Measurements from ENCODE around the gene SLC31A1.
A peak's percentile ranks its signal among the peaks of the same experiment; 100 is the strongest.
"Not testable (repeated sequence)": the region's sequence is repeated elsewhere in the genome, so short reads cannot be mapped to it uniquely, and the experiment has no call there.

The SLC31A1 gene

DNA sequence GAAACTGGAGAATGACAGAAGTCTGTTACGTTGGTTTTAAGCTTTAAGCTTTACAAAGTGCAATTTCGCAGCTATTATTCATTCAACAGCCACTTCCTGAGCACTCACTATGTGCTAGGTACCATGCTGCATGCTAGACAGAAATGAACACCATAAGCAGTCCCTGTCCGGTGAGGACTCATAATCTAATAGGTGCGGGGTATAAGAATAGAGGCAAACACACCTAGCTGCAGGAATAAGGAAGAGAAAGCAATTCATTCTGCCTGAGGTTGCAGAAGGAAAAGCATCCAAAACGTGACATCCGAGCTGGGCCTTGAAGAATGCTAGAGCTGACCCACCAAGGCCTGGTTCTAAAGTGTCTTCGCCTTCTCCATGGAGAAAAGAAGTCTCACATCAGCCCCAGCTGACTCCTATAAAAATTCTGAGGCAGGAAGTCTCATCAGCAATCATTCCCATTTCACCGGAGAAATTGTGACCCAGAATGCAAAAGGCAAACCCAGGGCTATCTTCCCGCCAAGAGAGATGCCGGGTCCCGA lies 809 bp upstream of the SLC31A1 start:
- TF ChIP-seq SUZ12 (IDR thresholded peaks at IDR 0.05; ENCODE audit: extremely low read depth, insufficient read depth, insufficient read length) (no peak), ZNF274 (IDR thresholded peaks at IDR 0.05; ENCODE audit: low read depth, low read length) (no peak), YY1 (IDR thresholded peaks at IDR 0.05; ENCODE audit: insufficient read depth, insufficient read length) (no peak)
- DNase-seq (ENCODE audit: low read depth, low spot score) = no peak
- Histone ChIP-seq H3K4me3 (ENCODE audit: insufficient read length, low read depth) (peak overlapping the region; percentile 85), H3K27me3 (ENCODE audit: insufficient read depth, insufficient read length) (no peaks in the 10 kb centered on the region), H3K9me3 (ENCODE audit: insufficient read depth, low read length) (no peaks in the 10 kb centered on the region), H3K9ac (ENCODE audit: insufficient read length, low read depth) (peak overlapping the region; percentile 93), H3K36me3 (ENCODE audit: insufficient read depth, insufficient read length, low read length) (peaks cover 22% of the 10 kb centered on the region), H3K4me1 (ENCODE audit: insufficient read depth, insufficient read length) (no peaks in the 10 kb centered on the region)

DNA sequence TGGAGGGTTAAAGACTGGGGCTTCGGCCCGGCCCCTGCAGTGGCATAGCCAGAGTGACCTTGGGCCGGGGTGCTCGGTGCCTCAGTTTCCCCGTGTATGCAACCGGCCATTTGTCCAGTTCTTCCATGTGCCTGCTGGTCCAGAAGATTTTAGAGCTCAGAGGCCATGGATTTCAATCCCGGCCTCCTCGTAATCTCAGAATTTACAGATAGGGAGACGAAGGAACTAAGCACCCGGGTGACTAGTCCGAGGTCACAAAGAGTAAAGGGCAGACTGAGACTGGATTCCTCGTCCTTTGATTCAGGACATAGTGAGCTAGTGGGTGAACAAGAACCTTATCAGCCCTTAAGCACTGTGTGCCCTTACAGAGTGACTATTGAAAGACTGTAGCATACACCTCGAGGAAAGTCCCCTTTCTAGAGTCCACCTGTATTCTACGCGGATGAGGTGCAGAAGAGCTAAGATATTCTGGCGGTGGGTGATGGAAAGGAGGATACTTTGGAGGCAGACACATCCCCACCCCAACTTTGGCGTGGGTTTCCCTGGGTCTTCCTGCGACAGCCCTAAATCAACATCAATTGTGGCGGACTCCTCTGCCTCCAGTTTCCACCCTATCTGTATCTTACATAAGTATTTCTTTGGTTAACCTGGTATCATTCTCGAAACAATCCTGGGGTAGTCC lies 597 bp downstream of the SLC31A1 start:
- Histone ChIP-seq H3K4me1 (ENCODE audit: insufficient read depth, insufficient read length) (no peaks in the 10 kb centered on the region), H3K9ac (ENCODE audit: insufficient read length, low read depth) (peak overlapping the region; percentile 90), H3K27me3 (ENCODE audit: insufficient read depth, insufficient read length) (no peaks in the 10 kb centered on the region), H3K9me3 (ENCODE audit: insufficient read depth, low read length) (no peaks in the 10 kb centered on the region), H3K4me3 (ENCODE audit: insufficient read length, low read depth) (peak overlapping the region; percentile 85), H3K36me3 (ENCODE audit: insufficient read depth, insufficient read length, low read length) (peaks cover 22% of the 10 kb centered on the region)
- TF ChIP-seq ZNF274 (IDR thresholded peaks at IDR 0.05; ENCODE audit: low read depth, low read length) (no peak), SUZ12 (IDR thresholded peaks at IDR 0.05; ENCODE audit: extremely low read depth, insufficient read depth, insufficient read length) (no peak), YY1 (IDR thresholded peaks at IDR 0.05; ENCODE audit: insufficient read depth, insufficient read length) (no peak)
- no peak for DNase-seq (ENCODE audit: low read depth, low spot score)

DNA sequence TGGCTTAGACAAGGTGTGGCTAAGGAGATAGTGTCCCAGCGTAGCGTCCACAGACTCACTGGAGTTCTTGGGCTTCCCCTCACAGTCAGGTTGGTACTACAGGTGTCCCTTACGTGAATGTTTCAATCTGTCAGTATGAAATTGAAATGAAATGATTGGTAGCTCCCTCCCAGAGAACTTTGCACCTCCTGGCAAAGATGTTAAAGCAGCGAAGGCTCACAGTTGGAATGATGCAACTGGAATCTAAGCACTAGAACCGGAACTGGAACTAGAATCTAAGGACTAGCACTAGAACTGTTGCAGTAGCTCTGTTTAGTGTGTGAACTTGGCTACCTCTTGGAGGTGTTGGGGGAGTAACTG lies 1.1 kb downstream of the SLC31A1 start:
- Histone ChIP-seq H3K36me3 (ENCODE audit: insufficient read depth, insufficient read length, low read length) (peaks cover 22% of the 10 kb centered on the region), H3K4me1 (ENCODE audit: insufficient read depth, insufficient read length) (no peaks in the 10 kb centered on the region), H3K27me3 (ENCODE audit: insufficient read depth, insufficient read length) (no peaks in the 10 kb centered on the region), H3K9ac (ENCODE audit: insufficient read length, low read depth) (peak overlapping the region; percentile 90), H3K4me3 (ENCODE audit: insufficient read length, low read depth) (peak overlapping the region; percentile 85), H3K9me3 (ENCODE audit: insufficient read depth, low read length) (no peaks in the 10 kb centered on the region)
- no peak for TF ChIP-seq YY1 (IDR thresholded peaks at IDR 0.05; ENCODE audit: insufficient read depth, insufficient read length)
- no peak for TF ChIP-seq SUZ12 (IDR thresholded peaks at IDR 0.05; ENCODE audit: extremely low read depth, insufficient read depth, insufficient read length)
- TF ChIP-seq ZNF274 (IDR thresholded peaks at IDR 0.05; ENCODE audit: low read depth, low read length) = no peak
- no peak for DNase-seq (ENCODE audit: low read depth, low spot score)

DNA sequence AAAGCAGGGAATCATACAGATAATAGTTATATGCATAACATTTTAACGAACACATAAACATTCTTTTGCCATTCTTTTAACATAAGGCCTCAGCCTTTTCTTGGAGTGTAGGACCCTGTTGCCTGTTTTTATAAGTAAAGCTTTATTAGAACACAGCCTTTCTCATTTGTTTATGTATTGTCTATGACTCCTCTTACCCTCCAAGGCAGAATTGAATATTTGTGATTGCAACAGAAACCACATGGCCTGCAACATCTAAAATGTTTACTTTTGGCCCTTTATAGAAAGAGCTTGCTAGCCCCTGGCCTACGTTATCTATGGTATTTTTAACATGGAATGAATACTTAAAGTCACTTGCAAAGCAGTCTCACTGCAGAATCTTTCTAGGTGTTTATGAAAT lies 2.6 kb downstream of the SLC31A1 start:
- Histone ChIP-seq H3K9me3 (ENCODE audit: insufficient read depth, low read length) (no peaks in the 10 kb centered on the region), H3K9ac (ENCODE audit: insufficient read length, low read depth) (no peak overlapping the region), H3K36me3 (ENCODE audit: insufficient read depth, insufficient read length, low read length) (peaks cover 19% of the 10 kb centered on the region), H3K27me3 (ENCODE audit: insufficient read depth, insufficient read length) (no peaks in the 10 kb centered on the region), H3K4me1 (ENCODE audit: insufficient read depth, insufficient read length) (no peaks in the 10 kb centered on the region), H3K4me3 (ENCODE audit: insufficient read length, low read depth) (no peak overlapping the region)
- no peak for DNase-seq (ENCODE audit: low read depth, low spot score)
- no peak for TF ChIP-seq SUZ12 (IDR thresholded peaks at IDR 0.05; ENCODE audit: extremely low read depth, insufficient read depth, insufficient read length)
- TF ChIP-seq YY1 (IDR thresholded peaks at IDR 0.05; ENCODE audit: insufficient read depth, insufficient read length) = no peak
- no peak for TF ChIP-seq ZNF274 (IDR thresholded peaks at IDR 0.05; ENCODE audit: low read depth, low read length)

DNA sequence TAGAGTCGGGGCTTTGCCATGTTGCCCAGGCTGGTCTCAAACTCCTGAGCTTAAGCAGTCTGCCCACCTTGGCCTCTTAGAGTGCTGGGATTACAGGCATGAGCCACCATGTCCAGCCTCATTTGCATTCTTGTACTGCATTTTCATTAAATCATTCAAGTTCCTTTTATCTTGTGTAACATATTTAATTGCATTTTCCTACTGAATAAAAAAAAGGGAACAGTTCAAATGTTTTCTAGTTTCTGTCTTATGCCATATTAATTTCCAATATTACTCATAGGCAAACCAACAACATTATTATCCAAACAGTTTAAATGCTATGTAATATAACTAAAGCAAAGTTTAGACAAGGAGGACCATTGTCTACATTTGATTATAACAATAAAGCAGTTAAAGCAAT lies 6.1 kb downstream of the SLC31A1 start:
- Histone ChIP-seq H3K36me3 (ENCODE audit: insufficient read depth, insufficient read length, low read length) (peaks cover 14% of the 10 kb centered on the region), H3K4me3 (ENCODE audit: insufficient read length, low read depth) (no peak overlapping the region), H3K9ac (ENCODE audit: insufficient read length, low read depth) (no peak overlapping the region), H3K4me1 (ENCODE audit: insufficient read depth, insufficient read length) (no peaks in the 10 kb centered on the region), H3K9me3 (ENCODE audit: insufficient read depth, low read length) (no peaks in the 10 kb centered on the region), H3K27me3 (ENCODE audit: insufficient read depth, insufficient read length) (no peaks in the 10 kb centered on the region)
- DNase-seq (ENCODE audit: low read depth, low spot score) = no peak
- no peak for TF ChIP-seq ZNF274 (IDR thresholded peaks at IDR 0.05; ENCODE audit: low read depth, low read length)
- TF ChIP-seq YY1 (IDR thresholded peaks at IDR 0.05; ENCODE audit: insufficient read depth, insufficient read length) = no peak
- no peak for TF ChIP-seq SUZ12 (IDR thresholded peaks at IDR 0.05; ENCODE audit: extremely low read depth, insufficient read depth, insufficient read length)

DNA sequence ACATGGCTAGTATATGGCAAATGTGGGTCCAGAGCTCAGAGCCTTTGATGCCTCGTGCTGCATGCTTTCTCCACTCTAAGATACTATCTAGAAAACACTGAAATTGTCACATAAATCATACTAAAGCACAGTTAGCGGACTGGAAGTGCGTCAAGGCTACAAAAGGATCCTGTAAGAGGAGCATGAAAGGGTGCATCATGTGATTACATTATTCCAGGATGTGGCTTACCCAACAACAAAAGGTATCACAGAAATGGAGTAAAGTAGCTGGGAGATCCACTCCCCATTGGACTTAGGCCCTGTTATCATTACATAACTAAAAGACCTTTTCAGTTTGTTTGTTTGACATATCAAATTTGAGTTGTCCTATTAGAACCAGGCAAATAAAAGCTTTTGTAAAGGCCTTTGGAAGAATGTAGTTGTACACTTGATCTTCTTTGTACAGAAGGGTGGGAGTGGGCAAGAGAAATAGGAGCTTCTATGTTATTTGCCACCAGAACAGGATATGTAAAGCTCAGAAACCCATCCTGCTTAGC lies 6.9 kb downstream of the SLC31A1 start:
- Histone ChIP-seq H3K27me3 (ENCODE audit: insufficient read depth, insufficient read length) (no peaks in the 10 kb centered on the region), H3K36me3 (ENCODE audit: insufficient read depth, insufficient read length, low read length) (peaks cover 14% of the 10 kb centered on the region), H3K9me3 (ENCODE audit: insufficient read depth, low read length) (no peaks in the 10 kb centered on the region), H3K4me3 (ENCODE audit: insufficient read length, low read depth) (no peak overlapping the region), H3K4me1 (ENCODE audit: insufficient read depth, insufficient read length) (no peaks in the 10 kb centered on the region), H3K9ac (ENCODE audit: insufficient read length, low read depth) (no peak overlapping the region)
- TF ChIP-seq SUZ12 (IDR thresholded peaks at IDR 0.05; ENCODE audit: extremely low read depth, insufficient read depth, insufficient read length) (no peak), YY1 (IDR thresholded peaks at IDR 0.05; ENCODE audit: insufficient read depth, insufficient read length) (no peak), ZNF274 (IDR thresholded peaks at IDR 0.05; ENCODE audit: low read depth, low read length) (no peak)
- DNase-seq (ENCODE audit: low read depth, low spot score) = no peak

DNA sequence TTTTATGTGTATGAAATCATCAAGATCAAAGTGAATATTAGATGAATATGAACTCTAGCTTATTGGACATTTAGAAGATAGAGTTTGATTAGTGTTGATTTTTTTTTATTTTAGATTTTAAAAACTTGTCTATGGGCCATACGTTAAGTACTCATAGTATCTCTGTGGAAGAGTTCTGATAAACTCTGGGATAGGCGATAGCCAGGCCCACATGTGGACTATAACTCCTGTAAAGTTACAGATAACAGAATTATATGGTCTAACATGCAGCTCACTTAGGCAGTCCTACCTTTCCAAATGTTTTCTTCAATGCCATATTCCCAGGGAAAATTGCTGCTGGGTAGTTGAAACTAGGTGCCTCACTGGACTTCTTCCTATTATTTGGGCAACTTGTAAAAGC lies 10.4 kb downstream of the SLC31A1 start:
- H3K27me3 ChIP-seq (ENCODE audit: insufficient read depth, insufficient read length) = no peaks in the 10 kb centered on the region
- TF ChIP-seq ZNF274 (IDR thresholded peaks at IDR 0.05; ENCODE audit: low read depth, low read length) = no peak
- no peak for TF ChIP-seq SUZ12 (IDR thresholded peaks at IDR 0.05; ENCODE audit: extremely low read depth, insufficient read depth, insufficient read length)
- no peak for TF ChIP-seq YY1 (IDR thresholded peaks at IDR 0.05; ENCODE audit: insufficient read depth, insufficient read length)
- peaks cover 3% of the 10 kb centered on the region for H3K36me3 ChIP-seq (ENCODE audit: insufficient read depth, insufficient read length, low read length)
- no peak for DNase-seq (ENCODE audit: low read depth, low spot score)
- no peak overlapping the region for H3K9ac ChIP-seq (ENCODE audit: insufficient read length, low read depth)
- no peak overlapping the region for H3K4me3 ChIP-seq (ENCODE audit: insufficient read length, low read depth)
- no peaks in the 10 kb centered on the region for H3K4me1 ChIP-seq (ENCODE audit: insufficient read depth, insufficient read length)
- H3K9me3 ChIP-seq (ENCODE audit: insufficient read depth, low read length) = no peaks in the 10 kb centered on the region

DNA sequence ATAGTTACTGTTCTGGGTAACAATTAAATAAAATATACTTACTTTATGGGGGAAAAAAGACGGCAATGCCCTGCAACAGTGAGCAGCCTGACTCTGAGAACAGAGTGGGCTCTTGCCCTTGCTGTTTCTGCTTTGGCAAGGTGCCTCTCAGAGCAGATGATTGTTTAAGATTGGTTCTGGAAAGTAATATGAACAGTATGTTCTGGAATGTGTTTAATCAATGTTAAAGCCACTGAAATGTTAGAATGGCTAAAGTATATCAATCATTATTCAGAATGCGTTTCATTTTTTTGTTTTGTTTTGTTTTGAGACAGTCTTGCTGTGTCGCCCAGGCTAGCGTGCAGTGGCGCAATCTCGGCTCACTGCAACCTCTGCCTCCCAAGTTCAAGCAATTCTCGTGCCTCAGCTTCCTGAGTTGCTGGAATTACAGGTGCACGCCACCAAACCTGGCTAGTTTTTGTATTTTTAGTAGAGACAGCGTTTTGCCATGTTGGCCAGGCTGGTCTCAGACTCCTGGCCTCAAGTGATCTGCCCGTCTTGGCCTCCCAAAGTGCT lies 14.4 kb downstream of the SLC31A1 start:
- H3K9ac ChIP-seq (ENCODE audit: insufficient read length, low read depth); H3K9me3 ChIP-seq (ENCODE audit: insufficient read depth, low read length); DNase-seq (ENCODE audit: low read depth, low spot score); H3K4me3 ChIP-seq (ENCODE audit: insufficient read length, low read depth); H3K27me3 ChIP-seq (ENCODE audit: insufficient read depth, insufficient read length); H3K4me1 ChIP-seq (ENCODE audit: insufficient read depth, insufficient read length); H3K36me3 ChIP-seq (ENCODE audit: insufficient read depth, insufficient read length, low read length): not testable (repeated sequence)

All from NT2/D1 (cell line).